ENCODE measurements around the gene UBAC2.

UBAC2 gene

GRCh38 chr13:99344610-99345208, 144.1 kb downstream of the UBAC2 start:
- DNase-seq: no peak

GRCh38 chr13:99345345-99345744, 144.7 kb downstream of the UBAC2 start:
- no peak for DNase-seq

GRCh38 chr13:99346335-99347042, 145.8 kb downstream of the UBAC2 start:
- no peak for DNase-seq

DNA sequence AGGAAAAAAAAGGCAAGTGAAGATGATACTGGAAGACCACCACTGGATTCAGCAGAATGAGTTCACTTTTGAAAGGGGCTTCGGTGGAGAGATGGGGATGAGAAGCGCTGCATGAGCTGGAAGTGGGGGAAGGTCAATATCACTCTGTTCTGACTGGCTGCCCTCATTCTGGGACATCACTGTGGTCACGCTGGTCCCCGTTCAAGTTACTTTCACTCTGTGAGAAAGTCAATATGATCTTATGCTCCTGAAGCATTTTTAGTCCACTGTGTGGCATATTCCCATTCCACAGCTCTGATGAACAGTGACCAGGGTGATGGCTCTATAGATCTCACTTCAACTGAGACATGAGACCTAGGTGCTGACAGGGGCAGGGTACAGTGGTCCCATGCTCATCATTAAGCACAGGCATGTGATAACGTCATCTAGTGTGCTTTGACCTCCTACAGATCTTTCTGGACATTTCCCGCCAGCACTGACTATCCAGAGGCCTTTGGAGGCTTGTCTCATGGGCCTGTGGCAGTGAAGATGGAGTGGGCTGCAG, 146.8 kb downstream of the UBAC2 start:
- DNase-seq: no peak

DNA sequence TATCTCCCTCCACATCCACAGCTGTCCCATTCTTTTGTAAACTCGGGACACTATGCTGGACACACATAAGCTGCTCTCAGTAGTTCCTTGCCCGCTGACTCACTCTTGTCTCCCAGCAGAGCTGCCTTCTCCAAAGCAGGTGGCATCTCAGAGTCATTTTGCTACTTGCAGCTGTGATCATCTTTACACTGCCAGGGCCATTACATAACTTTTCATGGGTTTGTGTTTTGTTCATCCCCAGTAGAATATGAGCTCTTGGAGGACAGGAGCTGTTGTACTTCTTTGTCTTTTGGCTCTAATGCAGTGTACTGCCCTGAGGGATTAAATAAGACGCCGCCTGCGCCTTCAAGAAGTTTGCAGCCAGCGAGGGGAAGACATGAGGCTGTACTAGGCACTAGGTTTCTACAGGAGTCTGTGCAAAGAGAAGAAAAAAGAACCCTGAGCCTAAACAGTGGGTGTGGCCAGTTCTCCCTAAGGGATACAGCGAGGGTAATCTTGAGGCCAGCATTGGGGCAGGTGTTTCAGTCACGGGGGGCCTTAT, 147.3 kb downstream of the UBAC2 start:
- DNase-seq: no peak

- DNase-seq: no peak
These were observed 149.5 kb downstream of the UBAC2 start for GRCh38 chr13:99350191-99350590.

GRCh38 chr13:99351772-99352171, 151.1 kb downstream of the UBAC2 start:
- DNase-seq: peak; percentile 42

- DNase-seq: peak; percentile 46
These were observed 151.9 kb downstream of the UBAC2 start for GRCh38 chr13:99352351-99353245.

- DNase-seq: no peak
These were observed 152.6 kb downstream of the UBAC2 start for GRCh38 chr13:99353246-99353600.

DNA sequence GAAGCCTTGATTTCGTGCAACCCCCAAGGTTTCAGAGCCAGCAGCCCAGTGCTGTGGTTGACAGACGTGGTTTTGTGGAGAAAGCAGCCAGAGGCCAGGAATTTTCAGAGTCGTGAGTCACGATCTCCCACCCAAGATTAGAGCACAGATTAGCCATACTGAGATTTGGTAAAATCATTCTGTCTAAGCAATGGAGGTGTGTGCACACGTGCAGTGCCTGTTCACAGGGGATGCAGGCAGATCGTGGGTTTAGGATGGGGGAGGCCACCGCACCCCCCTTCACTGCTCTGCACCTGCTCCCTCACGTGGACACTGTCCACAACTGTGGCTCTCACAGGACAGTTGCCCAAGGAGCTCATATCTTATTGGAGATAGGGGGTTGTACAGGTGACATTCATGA, 153.2 kb downstream of the UBAC2 start:
- DNase-seq: peak; percentile 30

DNA sequence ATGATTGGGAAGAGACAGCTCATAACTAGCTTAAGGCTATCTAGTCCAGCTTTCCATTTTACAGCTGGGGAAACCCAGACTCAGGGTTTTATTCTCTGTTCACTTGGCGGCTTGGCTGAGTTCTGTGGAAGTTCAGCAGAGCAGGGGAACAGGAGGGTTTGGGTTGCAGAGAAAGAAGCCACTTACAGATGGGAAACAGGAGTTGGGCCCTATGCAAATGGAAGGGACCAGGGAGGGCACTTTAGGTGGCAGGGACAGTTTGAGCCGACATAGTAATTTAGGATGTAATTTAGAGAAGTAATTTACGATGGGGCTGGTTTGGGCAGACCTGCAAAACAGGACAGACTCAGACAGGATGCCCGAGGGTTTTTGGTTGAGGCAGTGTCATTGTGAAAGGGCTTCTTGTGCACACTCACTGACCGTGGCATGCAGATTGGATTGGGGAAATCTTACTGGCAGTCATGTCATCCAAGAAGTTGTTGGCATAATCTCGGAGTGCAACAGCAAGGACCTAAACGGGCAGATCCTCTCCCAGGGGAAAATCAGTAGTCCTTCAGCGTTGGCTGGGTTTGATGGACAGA, 153.8 kb downstream of the UBAC2 start:
- DNase-seq: peak; percentile 24

- DNase-seq: no peak
These were observed 154.8 kb downstream of the UBAC2 start for GRCh38 chr13:99355267-99356011.

GRCh38 chr13:99356012-99356261, 155.3 kb downstream of the UBAC2 start:
- DNase-seq: no peak

- peak; percentile 33 for DNase-seq
These were observed 155.8 kb downstream of the UBAC2 start for GRCh38 chr13:99356262-99357091.

DNA sequence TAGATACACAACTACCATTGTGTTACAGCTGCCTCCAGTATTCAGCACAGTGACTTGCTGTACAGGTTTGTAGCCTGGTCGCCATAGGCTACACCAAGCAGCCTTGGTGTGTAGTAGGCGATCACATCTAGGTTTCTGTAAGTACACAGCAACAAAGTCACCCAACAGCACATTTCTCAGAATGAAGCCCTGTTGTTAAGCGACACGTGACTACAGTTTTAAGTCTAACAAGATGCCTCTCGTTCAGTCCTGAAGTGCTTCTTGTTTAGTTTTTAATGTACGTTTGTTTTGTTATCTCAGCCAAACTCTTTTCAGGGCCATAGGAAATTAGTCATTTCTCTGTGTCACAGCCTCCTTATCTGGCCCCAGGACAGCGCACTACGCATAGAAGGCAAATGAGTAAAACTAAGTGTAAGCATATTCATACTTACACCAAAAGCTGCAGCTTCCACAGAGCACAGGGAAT, 156.5 kb downstream of the UBAC2 start:
- peak; percentile 65 for DNase-seq

DNA sequence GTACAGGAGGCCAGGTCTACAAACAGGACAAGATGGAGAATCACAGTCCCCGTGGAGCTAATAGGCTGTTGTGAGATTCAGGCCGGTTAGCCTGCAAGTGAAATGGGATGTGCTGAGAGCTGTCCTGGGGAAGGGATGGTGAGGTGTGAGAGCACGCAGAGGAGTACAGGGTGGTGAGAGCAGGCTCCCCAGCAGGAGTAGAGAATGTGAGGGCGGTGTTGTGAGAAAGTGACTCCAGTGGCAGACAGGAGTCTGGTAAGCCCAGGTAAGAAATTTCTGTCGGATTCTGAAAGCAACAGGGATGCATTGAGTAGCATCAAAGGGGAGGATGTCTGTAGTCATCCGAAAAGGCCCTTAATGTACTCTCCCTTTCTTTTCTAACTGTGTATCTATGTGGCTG, 157.3 kb downstream of the UBAC2 start:
- no peak for DNase-seq

GRCh38 chr13:99359528-99359927, 158.9 kb downstream of the UBAC2 start:
- no peak for DNase-seq

- DNase-seq: no peak
These were observed 160.0 kb downstream of the UBAC2 start for GRCh38 chr13:99360696-99361095.

GRCh38 chr13:99361197-99361596, 160.5 kb downstream of the UBAC2 start:
- DNase-seq: no peak

DNA sequence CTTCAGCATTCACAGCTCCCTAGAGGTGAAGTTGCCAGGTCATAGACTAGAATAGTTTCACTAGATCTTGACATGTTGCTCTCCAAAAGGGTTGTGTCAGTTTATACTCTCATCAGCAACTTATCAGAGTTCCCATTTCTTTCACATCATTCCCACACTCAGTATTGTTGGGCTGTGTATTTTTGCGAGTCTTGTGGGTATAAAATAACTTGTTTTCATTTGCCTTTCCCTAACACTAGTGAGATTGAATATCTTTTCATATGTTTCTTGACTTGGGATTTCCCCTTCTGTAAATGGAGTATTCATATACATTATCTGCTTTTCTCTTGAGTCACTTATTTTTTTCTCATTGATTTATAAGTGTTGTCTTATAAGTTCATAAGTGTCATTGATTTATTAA, 161.7 kb downstream of the UBAC2 start:
- DNase-seq: no peak

DNA sequence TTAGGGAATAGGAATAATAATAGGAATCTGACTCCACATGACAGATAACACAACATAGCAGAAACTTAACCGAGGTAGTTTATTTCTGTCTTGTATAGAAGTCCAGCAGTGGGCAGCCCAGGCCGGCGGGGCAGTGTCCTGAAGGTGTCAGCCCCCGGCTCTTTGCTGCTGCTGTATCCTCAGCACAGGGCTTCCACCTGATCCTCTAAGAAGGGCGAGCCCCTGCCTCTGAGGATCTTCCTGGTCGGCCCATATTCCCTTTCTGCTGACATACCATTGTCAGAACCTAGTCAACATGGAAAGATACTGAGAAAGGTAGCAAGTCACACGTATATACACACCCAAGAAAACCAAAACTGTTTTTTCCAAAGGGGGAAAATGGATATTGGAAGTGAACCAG, 162.7 kb downstream of the UBAC2 start:
- DNase-seq: no peak

Measured in activated naive CD4-positive, alpha-beta T cell treated with Interleukin-2 at 50 U/mL for 16 hours (primary cell).